Measurements from ENCODE around the gene CIAO2A. TPM values are rescaled to one million over a fixed set of nuclear protein-coding genes. Genes with fewer than 3 reads are reported as not detected.

Gene CIAO2A
- total and polyA plus RNA-seq, 4 donors: 124 to 404 (median 159) TPM

- no peaks in the 10 kb centered on the region for H3K4me1 ChIP-seq (ENCODE audit: control insufficient read depth in 4 of 4, insufficient read depth in 4 of 4, low read length in 3 of 4)
- TF ChIP-seq NR2F2 (IDR thresholded peaks at IDR 0.05) (no peak), ZBTB33 (IDR thresholded peaks at IDR 0.05) (no peak), HNF4A (conservative IDR thresholded peaks at IDR 0.05) (no peak), CTCF (IDR thresholded peaks at IDR 0.05; ENCODE audit: low read depth, low read length, missing input control) (no peak), RAD21 (IDR thresholded peaks at IDR 0.05) (no peak), RXRA (IDR thresholded peaks at IDR 0.05) (no peak)
- H3K9me3 ChIP-seq (ENCODE audit: control insufficient read depth in 4 of 4, low read length in 3 of 4): no peaks in the 10 kb centered on the region
- no peak overlapping the region for H3K27ac ChIP-seq (ENCODE audit: low read depth in 1 of 2, low read length in 2 of 2)
- H3K4me3 ChIP-seq (ENCODE audit: low read depth in 1 of 3, low read length in 3 of 3): no peak overlapping the region
- peaks cover 23 to 87% (median 77%) of the 10 kb centered on the region in 4 donors for H3K36me3 ChIP-seq (ENCODE audit: control insufficient read depth in 4 of 4, insufficient read depth in 3 of 4, low read depth in 1 of 4, low read length in 3 of 4)
- no peaks in the 10 kb centered on the region for H3K27me3 ChIP-seq (ENCODE audit: control insufficient read depth in 4 of 4, insufficient read depth in 4 of 4, low read length in 3 of 4)
- 97% methylated on average over 4 of the region's 4 CpGs for WGBS
- no peak overlapping the region for H3K9ac ChIP-seq (ENCODE audit: low read depth in 1 of 2, low read length in 2 of 2)
- DNase-seq (ENCODE audit: low spot score): no peak
These were observed 38.6 kb upstream of the CIAO2A start for GRCh38 chr15:64132217-64132616.

- no peaks in the 10 kb centered on the region for H3K27me3 ChIP-seq (ENCODE audit: control insufficient read depth in 4 of 4, insufficient read depth in 4 of 4, low read length in 3 of 4)
- H3K9me3 ChIP-seq (ENCODE audit: control insufficient read depth in 4 of 4, low read length in 3 of 4): no peaks in the 10 kb centered on the region
- H3K36me3 ChIP-seq (ENCODE audit: control insufficient read depth in 4 of 4, insufficient read depth in 3 of 4, low read depth in 1 of 4, low read length in 3 of 4): peaks cover 21 to 86% (median 76%) of the 10 kb centered on the region in 4 donors
- DNase-seq (ENCODE audit: low spot score): no peak
- H3K27ac ChIP-seq (ENCODE audit: low read depth in 1 of 2, low read length in 2 of 2): no peak overlapping the region
- no peak overlapping the region for H3K4me3 ChIP-seq (ENCODE audit: low read depth in 1 of 3, low read length in 3 of 3)
- WGBS: 94% methylated on average over 7 of the region's 7 CpGs
- no peaks in the 10 kb centered on the region for H3K4me1 ChIP-seq (ENCODE audit: control insufficient read depth in 4 of 4, insufficient read depth in 4 of 4, low read length in 3 of 4)
- no peak overlapping the region for H3K9ac ChIP-seq (ENCODE audit: low read depth in 1 of 2, low read length in 2 of 2)
- TF ChIP-seq REST (IDR thresholded peaks at IDR 0.05) (no peak), MAX (IDR thresholded peaks at IDR 0.05) (no peak), JUND (IDR thresholded peaks at IDR 0.05) (no peak), RXRA (IDR thresholded peaks at IDR 0.05) (no peak), TAF1 (conservative IDR thresholded peaks at IDR 0.05) (no peak), RAD21 (IDR thresholded peaks at IDR 0.05) (no peak), HNF4G (IDR thresholded peaks at IDR 0.05) (no peak), SP1 (IDR thresholded peaks at IDR 0.05) (no peak), FOXA2 (IDR thresholded peaks at IDR 0.05) (no peak), EGR1 (IDR thresholded peaks at IDR 0.05; ENCODE audit: low read depth in 2 of 2) (no peak), FOXA1 (IDR thresholded peaks at IDR 0.05) (no peak), YY1 (IDR thresholded peaks at IDR 0.05) (no peak), CTCF (IDR thresholded peaks at IDR 0.05; ENCODE audit: low read depth, low read length, missing input control) (no peak), ATF3 (IDR thresholded peaks at IDR 0.05) (no peak), ZBTB33 (IDR thresholded peaks at IDR 0.05) (no peak), GABPA (IDR thresholded peaks at IDR 0.05 in 1 of 2, conservative IDR thresholded peaks at IDR 0.05 in 1 of 2) (no peak), NR2F2 (IDR thresholded peaks at IDR 0.05) (no peak), HNF4A (conservative IDR thresholded peaks at IDR 0.05) (no peak)
These were observed 37.9 kb upstream of the CIAO2A start for GRCh38 chr15:64131547-64131946.

Measured in liver (tissue), 9 donors.